HG03039 (cell line): ENCODE data around the gene CABP4.
"Not testable (repeated sequence)": the region's sequence is repeated elsewhere in the genome, so short reads cannot be mapped to it uniquely, and the experiment has no call there.

Experiments
- ATAC-seq: cut with Tn5 transposase; IDR thresholded peaks from one replicate; pipeline ENCODE4 v1.9.1; 2021; ENCODE audit warnings: mild to moderate bottlenecking, moderate library complexity; ENCODE audit not compliant: unreplicated experiment

CABP4 gene

DNA sequence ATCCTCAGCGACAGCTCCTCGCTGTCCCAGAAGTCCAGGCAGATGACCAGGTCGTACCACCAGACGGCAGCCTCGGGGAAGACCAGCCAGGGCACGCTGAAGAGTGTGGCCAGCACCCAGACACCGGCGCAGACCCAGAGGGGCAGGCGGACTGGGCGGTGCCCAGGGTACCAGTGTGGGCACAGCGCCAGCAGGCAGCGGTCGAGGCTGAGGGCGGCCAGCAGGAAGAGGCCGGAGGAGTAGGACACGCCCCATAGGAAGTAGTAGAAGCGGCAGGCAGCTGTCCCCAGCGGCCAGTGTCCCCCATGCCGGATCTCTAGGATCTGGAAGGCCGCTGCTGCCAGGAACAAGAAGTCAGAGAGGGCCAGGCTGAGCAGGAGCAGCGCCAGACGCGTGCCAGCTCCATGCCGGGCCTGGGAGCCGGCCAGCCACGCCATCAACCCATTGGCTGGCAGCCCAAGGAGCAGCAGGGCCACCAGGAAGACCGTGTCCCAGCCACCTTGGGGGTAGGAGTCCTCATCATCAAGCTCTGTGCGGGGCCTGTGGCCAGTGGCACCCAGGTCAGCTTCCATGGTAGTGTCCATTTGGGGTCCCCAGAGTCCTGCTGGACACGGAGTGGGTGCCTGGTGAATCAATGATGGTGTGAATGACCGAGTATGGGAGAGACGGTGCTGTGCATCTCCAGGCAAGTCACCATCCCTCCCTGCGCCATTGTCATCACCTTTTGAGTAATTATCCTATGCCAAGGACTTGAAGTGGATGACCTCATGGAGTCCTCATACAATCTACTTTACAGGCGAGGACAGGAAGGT lies 2.8 kb upstream of the CABP4 start, which contains the start of gene GPR152:
GPR152 (minus strand) TSS at position 589 of the 812 bp plus-strand sequence; CDS start at position 584, 5 bp downstream.
- ATAC-seq, result no peak

GRCh38 chr11:67453816-67454732 lies 1.1 kb upstream of the CABP4 start:
- ATAC-seq, result no peak

DNA sequence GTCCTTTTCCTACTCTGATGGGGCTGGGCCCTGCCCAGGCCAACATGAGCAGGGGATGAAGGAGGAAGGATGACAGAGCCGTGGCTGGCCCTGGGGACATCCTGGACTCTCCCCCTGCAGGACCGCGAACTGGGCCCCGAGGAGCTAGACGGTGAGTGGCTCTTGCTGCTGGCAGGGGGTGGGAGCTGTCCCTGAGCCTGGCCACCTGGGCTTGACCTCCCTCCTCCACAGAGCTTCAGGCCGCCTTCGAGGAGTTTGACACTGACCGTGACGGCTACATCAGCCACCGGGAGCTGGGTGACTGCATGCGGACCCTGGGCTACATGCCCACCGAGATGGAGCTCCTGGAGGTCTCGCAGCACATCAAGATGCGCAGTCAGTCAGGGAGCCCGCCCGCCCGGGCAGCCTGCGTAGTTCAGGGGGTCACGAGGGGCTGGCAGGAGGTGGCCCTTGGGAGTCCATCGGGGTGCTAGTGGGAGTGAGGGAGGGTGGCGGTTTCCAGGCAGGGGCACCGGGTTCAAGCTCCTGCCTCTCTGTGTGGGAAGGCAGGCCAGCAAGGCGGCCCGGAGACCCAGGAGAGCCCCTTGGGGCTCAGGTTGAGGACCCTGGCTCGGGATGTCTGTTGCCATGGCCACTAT lies 1.0 kb downstream of the CABP4 start:
- ATAC-seq, result no peak

DNA sequence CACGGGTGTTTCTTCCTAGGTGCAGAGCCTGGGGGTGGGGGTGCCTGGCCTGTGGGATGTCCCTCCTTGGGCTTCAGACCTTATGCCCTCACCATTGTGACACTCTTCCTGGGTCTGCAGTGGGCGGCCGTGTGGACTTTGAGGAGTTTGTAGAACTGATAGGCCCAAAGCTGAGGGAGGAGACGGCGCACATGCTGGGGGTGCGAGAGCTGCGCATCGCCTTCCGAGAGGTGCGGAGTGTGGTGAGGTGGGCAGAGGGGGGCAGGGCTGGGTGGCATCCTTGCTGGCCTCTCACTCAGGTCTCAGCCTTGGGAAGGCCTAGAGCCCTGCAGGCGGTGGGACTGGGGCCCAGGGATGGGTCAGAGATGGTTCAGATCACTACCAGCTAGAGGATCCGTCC lies 2.3 kb downstream of the CABP4 start:
- no peak for ATAC-seq

- ATAC-seq, result no peak
Observed at GRCh38 chr11:67458266-67458665, 3.1 kb downstream of the CABP4 start.

- no peak for ATAC-seq
Observed at GRCh38 chr11:67463186-67463585, 8.0 kb downstream of the CABP4 start.

DNA sequence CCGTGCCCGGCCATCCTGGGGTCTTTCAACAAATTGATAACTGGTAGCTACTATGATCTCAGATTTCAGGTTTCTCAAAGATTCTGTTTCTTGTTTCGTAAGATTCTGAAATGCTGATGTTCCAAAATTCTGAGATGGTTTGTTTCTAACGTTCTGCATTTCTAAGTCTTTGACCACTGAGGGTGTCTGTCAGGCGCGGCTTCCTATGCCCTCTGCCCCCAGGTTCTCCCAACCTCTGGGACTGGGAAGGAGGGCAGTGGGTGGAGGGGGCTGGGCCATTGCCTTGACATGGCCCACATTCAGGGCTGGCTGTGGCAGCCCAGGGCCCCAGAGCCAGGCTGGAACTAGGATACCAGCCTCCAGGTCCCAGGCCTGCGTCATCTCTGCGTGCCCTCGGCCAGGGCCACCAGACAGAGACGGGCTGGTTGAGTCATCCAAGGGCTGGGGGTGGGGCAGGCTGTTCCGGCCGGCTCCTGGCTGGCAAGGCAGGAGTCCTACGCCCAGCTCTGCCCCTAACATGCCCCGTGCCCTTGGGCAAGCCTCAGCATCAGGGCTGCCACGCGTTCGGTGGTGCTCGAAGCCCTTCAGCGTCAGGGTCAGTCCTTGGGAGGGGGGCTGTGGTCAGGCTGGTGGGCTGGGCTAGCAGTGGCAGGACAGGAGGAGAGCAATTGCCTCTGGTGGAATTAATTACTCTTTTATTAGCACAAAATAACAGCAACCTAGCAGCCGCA lies 8.7 kb downstream of the CABP4 start:
- no peak for ATAC-seq

DNA sequence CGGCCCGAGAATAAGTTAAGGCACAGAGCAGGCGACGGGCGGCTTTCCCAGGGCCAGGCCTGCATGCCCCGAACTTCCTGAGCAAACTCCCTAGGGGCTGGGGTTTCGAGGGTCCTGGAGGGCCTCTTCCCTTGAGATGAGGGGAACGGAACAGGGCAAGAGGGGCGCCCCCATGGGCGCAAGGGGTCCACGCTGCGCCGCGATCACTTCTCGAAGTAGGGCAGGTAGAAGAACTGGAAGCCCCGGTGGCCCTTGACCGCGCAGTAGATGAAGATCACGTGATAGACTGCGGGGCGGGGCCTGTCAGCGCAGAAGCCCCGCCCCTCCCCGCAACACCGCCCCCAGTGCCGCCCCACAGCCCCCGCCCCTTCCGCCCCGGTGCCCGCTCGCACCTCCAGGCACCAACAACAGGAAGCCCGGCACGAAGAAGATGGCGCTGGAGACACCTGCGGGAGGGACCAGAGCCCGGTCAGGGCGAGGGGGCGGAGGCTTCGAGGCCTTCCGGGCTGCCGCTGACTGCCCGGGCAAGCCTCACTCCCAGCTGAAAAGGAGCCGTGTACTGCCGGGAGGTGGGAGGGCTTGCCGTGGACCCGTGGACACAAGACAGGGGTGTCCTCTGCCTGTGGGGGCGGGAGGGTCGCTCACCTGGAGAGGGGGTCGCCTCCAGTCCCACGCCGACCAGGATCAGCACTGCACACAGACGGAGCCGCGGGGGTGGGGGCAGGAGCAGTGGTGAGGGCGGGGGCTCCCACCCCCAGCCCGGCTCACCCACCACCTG lies 9.4 kb downstream of the CABP4 start:
- peak; percentile 41 for ATAC-seq

DNA sequence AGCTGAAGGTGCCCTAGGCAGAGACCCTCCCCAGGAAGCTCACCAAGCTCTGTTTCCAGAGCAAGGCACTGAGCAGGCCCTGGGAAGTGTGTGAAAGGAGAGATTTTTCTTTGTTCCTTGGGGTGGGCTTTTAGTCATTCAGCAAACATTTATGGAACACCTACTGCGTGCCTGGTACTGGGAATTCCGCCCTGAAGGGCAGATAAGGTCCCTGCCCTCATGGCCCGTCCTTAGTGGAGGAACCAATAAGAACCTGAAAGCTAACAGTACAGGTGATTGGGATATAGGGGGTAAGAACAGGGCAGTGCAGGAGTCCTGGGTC lies 10.0 kb downstream of the CABP4 start:
- no peak for ATAC-seq

DNA sequence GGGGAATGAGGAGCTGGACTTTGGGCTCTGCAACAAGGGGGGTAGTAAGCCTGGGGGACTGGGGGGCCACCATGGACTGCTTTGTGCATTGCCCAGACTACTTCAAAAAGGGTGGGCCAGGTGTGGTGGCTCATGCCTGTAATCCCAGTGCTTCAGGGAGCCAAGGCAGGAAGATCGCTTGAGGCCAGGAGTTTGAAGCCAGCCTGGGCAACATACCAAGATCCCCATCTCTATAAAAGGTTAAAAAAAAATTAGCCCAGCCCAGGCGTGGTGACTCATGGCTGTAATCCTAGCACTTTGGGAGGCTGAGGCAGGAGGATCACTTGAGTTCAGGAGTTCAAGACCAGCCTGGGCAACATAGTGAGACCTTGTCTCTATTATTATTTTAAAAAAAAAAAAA lies 10.4 kb downstream of the CABP4 start:
- not testable (repeated sequence) for ATAC-seq

DNA sequence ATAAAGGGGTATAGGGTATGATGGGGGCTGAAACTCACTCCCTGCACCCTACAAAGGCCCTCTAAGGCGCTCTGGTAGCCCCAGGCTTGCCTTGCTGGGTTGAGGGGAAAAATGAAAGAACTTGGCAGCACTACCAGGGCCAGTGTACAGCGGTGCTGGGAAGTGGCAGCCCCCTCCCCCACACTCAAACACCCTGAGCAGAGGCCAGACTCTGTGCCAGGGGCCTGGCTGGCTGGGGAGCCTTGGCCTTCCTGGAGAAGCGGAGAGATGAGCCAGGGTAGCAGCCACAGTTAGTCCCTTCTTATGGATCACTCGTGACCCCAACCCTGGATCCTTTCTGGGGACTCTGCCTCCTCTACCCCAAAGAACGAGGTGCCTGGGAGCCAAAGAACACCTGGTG lies 11.2 kb downstream of the CABP4 start:
- no peak for ATAC-seq

- no peak for ATAC-seq
Observed at GRCh38 chr11:67466962-67467771, 12.0 kb downstream of the CABP4 start.

- ATAC-seq, result no peak
Observed at GRCh38 chr11:67468056-67468455, 12.9 kb downstream of the CABP4 start.

DNA sequence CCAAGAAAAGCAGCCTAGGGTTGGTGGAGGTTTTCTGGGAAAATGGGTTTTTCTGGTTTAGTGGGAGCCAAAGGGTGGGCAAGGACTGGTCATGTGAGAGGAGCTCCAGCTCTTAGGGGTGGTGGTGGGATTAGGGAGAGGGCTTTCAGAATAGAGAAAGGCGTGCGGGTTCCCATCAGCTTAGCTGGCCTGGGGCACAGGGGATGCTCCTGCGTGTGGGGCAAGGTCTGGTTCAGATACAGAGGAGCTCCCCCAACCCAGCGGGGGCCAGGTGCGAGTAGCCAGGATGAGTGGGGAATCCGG lies 13.3 kb downstream of the CABP4 start:
- no peak for ATAC-seq

- peak; percentile 62 for ATAC-seq
Observed at GRCh38 chr11:67468759-67469507, 13.8 kb downstream of the CABP4 start, which contains the start of gene TMEM134. TMEM134 (minus strand) TSS chr11:67469251; CDS start chr11:67469192, 59 bp downstream.

DNA sequence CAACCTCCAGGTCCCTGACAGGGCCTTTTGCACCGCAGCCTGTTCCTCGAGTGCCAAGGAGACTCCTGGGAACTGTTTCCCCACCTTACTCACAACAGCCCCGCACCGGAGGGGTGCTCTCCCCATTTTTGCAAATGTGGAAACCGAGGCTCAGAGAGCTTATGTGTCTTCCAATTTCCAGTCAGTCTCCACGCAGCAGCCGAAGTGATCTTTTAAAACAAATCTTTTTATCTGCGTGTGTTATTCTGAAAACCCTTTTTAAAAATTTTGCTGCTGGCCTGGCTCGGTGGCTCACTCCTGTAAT lies 14.3 kb downstream of the CABP4 start:
- ATAC-seq, result no peak

DNA sequence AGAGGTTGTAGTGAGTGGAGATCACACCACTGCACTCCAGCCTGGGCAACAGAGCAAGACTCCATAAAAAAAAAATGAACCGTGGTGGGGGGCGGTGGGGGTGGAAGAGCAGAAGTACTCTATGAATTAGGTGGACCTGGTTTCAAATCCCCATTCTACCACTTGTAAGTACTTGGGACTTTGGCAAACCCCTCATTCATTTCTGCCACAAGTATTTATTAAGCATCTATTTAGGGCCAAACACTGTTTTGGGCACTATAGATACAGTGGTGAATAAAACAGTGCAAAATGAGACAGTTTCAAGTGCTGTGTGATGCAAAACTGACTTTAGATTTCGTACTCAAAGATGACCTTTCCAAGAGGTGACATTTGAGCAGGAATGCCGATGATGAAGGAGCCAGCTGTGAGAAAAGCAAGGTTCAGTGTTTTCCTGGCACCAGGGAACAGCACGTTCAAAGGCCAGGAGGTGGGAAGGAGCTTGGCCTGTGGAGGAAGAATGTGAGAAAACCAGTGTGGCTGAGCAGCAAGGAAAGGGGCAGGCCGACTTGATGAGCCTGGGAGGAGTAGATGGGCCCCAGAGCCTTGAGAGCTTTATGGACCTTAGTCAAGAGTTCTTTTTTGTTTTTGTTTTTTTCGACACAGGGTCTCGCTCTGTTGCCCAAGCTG lies 15.3 kb downstream of the CABP4 start:
- no peak for ATAC-seq

- no peak for ATAC-seq
Observed at GRCh38 chr11:67472882-67473281, 17.7 kb downstream of the CABP4 start.
